ENCODE data around the gene PIP4K2C.
"Not testable (repeated sequence)": the region's sequence is repeated elsewhere in the genome, so short reads cannot be mapped to it uniquely, and the experiment has no call there.

Gene PIP4K2C

DNA sequence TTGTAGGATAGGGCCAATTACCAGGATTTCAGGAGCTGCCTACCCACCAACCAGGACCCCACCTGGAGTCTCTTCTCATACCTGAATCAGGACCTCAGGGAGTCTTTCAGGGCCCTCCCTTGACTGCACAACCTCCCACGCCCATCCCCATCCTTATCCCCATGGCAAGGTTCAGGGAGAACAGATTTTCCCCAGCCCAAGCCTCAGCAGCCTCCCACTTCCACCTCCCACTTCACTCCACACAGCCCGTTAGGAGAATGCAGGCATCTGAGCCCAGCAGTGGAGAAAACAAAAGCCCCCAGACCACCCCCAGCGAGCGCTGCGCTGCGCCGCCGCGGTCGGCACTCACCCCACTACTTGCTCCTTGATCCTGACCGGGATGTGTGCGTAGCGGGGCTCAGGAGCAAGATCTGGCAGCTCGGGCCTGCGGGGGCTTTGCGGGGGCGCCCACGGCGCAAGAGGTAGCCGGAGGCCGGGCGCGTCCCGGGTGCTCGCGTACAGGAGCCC, 40.6 kb downstream of the PIP4K2C start:
- Mint-ChIP-seq H3K9me3 (no peaks in the 10 kb centered on the region), H3K27ac (no peak overlapping the region), H3K36me3 (no peaks in the 10 kb centered on the region), H3K27me3 (peaks cover 38% of the 10 kb centered on the region), H3K4me1 (peaks cover 15% of the 10 kb centered on the region), H3K4me3 (peak overlapping the region; percentile 33)
- ATAC-seq (ENCODE audit: low read depth), result no peak
- peak in 1 of 2 donors; percentile 22 for DNase-seq (ENCODE audit: low spot score in 2 of 2)

DNA sequence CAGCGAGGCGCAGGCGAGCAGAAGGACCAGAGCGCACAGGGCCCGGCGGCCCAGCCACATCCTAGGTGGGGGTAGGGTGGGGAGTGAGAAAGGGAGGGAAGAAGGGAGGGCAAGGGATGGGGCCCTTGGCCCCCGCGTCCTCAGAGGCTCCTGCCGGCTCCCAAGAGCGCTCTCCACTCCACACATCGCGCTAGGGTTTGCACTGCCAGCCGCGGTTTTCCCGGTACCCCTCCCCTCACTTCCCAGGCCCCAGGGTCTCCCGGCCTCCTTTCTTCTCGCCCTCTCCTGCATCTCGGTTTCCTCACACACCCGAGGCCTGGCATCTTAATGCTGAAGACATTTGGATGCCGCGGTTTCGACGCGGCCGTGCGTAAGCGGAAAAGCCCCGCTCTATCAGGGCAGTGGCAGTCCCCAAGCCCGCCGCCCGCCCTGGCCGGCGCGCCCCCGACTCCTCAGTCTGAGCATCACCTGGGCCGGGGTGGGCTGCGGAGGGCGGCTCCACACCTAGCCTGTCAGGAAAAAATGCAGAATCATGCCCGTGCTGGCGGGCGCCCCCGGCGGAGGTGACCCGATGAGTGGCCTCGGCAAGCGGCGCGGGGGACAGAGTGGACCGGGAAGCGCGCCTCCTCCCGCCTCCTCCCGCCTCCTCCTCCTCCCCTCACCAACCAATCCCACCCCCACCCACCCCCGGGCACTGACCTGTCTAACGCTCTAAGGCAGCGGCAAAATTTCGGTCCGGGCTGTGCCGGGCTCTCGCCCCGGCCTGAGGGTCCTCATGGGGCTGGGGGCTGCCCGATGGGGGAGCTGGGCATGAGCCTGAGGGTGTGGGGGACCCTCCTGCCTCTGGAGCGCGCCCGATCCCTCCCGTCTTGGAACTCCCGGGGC, 41.3 kb downstream of the PIP4K2C start:
- Mint-ChIP-seq H3K4me3 (peak overlapping the region; percentile 72), H3K9me3 (no peaks in the 10 kb centered on the region), H3K4me1 (peaks cover 11% of the 10 kb centered on the region), H3K36me3 (no peaks in the 10 kb centered on the region), H3K27ac (peak overlapping the region; percentile 18), H3K27me3 (peaks cover 33% of the 10 kb centered on the region)
- ATAC-seq (ENCODE audit: low read depth) (peak; percentile 44), DNase-seq (ENCODE audit: low spot score in 2 of 2) (peak in 1 of 2 donors; percentile 36)

DNA sequence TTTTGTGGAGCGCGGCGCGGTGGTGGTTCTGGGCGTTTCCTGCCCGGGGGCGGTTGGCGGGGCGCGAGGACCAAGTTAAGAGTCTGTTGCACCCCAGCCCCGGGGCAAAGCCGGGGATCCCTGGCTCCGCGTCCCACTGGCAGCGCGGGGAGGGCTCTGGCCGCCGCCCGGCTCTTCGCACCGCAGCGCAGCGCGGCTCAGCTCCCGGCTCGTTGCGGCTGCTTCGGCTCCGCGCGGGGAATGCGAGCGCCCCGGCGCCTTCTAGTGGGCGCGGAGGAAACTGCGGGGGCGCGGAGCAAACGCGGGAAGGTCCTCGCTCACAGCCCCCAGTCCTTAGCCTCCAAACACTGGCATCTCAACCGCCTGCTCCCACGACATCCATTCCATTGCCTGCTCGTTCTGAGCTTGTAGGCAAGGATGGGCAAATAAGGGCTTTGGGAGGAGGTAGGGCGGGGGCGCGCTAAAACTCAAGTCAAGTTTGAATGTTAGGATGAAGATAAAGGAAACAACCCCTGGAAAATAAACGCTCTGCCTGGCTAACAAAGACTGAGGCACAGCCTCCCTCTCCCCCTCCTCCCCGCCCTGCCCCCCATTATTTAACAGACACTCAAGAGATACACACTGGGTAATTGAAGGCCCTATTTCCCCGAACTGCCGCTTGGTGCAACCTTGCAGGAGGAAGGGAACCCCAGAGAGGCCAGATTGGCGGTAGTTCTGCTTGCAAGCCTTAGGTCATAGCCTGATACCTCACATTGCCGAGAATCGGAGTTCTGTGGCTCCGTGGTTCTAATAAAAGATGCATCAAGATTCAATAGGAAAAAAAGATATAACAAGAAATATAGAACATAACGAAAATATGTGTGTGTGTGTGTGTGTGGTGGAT, 42.2 kb downstream of the PIP4K2C start, which contains the start of gene B4GALNT1:
Gene B4GALNT1 (minus strand): TSS at position 244 of the 883 bp plus-strand sequence. CDS start 1,069 bp downstream, outside the sequence.
- ATAC-seq (ENCODE audit: low read depth) (peak; percentile 81), DNase-seq (ENCODE audit: low spot score in 2 of 2) (peak; percentile 67 to 81)
- Mint-ChIP-seq H3K4me3 (peak within 1 kb of the TSS; percentile 72), H3K9me3 (no peaks in the 10 kb centered on the region), H3K4me1 (peaks cover 8% of the 10 kb centered on the region), H3K27ac (peak within 1 kb of the TSS; percentile 18), H3K36me3 (no peaks in the 10 kb centered on the region), H3K27me3 (peaks cover 31% of the 10 kb centered on the region)

DNA sequence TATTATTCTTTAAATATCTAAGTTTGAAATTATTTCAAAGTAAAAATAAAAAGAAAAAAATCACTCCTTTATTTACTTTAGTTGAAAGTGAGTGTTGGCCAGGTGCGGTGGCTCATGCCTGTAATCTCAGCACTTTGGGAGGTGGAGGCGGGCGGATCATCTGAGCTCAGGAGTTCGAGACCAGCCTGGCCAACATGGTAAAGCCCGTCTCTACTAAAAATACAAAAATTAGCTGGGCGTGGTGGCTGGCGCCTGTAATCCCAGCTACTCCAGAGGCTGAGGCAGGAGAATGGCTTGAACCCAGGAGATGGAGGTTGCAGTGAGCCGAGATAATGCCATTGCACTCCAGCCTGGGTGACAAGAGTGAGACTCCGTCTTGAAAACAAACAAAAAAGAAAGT, 45.7 kb downstream of the PIP4K2C start:
- not testable (repeated sequence) for H3K36me3 Mint-ChIP-seq; H3K27ac Mint-ChIP-seq; DNase-seq (ENCODE audit: low spot score in 2 of 2); H3K4me3 Mint-ChIP-seq; H3K4me1 Mint-ChIP-seq; ATAC-seq (ENCODE audit: low read depth); H3K9me3 Mint-ChIP-seq
- peaks cover 17% of the 10 kb centered on the region for H3K27me3 Mint-ChIP-seq

DNA sequence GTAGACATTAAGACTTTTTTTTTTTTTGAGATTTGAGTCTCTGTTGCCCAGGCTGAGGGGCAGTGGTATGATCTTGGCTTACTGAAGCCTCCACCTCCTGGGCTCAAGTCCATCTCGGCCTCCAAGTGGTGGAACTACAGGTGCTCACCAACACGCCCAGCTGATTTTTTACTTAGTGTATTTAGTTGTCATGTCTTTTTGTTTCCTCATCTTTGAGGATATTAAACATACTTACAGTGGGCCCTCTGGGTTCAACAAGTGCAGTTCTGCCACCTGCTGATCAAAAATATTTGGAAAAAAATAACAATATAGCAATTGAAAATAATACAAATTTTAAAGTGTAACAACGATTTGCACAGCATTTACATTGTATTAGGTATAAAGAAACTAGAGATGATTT, 46.4 kb downstream of the PIP4K2C start:
- no peaks in the 10 kb centered on the region for H3K36me3 Mint-ChIP-seq
- DNase-seq (ENCODE audit: low spot score in 2 of 2) (no peak), ATAC-seq (ENCODE audit: low read depth) (no peak)
- H3K4me1 Mint-ChIP-seq, result peaks cover 5% of the 10 kb centered on the region
- H3K27ac Mint-ChIP-seq, result no peak overlapping the region
- no peaks in the 10 kb centered on the region for H3K9me3 Mint-ChIP-seq
- no peak overlapping the region for H3K4me3 Mint-ChIP-seq
- H3K27me3 Mint-ChIP-seq, result peaks cover 15% of the 10 kb centered on the region

DNA sequence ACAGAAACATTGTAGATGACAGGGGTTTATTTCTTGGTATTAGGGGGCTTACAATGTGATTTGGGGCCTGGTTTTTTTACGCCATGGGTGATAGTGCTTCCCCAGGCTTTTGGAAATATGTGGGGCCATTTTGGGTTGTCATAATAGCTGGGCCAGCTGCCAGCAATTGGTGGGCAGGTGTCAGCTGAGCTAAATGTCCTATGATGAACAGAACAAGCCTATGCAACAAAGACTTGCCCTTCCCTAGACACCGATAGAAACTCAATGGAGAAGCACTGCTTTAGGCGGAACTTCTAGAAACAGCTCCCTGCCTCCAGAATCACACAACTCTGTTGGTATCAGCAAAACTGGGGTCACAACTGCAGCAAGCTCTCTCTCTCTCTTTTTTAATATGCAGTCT, 47.1 kb downstream of the PIP4K2C start:
- Mint-ChIP-seq H3K9me3 (no peaks in the 10 kb centered on the region), H3K36me3 (no peaks in the 10 kb centered on the region), H3K4me1 (peaks cover 5% of the 10 kb centered on the region), H3K27me3 (peaks cover 15% of the 10 kb centered on the region), H3K4me3 (no peak overlapping the region), H3K27ac (no peak overlapping the region)
- ATAC-seq (ENCODE audit: low read depth), result no peak
- DNase-seq (ENCODE audit: low spot score in 2 of 2), result no peak

DNA sequence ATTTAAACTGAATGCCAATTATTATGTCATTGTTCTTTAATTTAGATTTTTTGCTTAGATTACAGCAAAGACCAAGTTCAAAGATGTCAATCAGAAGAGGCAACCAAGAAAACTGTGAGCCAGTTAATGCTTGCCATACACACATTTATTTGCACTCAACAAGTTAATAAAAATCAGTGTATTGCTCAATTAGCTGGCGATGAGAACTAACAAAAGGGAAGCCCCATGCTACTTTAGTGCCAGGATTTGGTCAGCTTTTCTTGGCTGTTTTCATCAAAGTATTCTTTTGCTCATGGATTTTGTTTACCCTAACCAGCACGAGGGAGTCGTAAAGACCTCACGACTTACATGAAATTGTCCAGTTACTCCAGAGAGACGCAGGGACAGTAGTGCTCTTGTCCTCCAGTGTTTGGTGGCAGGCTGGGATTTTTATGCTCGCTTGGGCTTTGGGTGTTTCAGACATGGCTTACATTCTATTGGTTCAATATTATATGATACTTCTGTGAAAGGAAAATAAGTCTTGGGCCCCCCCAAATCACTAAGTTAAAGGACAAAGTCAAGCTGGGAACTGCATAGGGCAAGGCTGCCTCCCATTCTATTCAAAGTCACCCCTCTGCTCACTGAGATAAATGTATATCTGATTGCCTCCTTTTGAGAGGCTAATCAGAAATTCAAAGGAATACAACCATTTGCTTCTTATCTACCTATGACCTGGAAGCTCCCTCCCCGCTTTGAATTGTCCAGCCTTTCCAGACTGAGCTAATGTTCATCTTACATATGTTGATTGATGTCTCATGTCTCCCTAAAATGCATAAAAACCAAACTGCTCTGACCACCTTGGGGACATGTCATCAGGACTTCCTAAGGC, 49.4 kb downstream of the PIP4K2C start:
- Mint-ChIP-seq H3K4me3 (no peak overlapping the region), H3K4me1 (no peaks in the 10 kb centered on the region), H3K36me3 (no peaks in the 10 kb centered on the region), H3K9me3 (no peaks in the 10 kb centered on the region), H3K27ac (no peak overlapping the region), H3K27me3 (peaks cover 8% of the 10 kb centered on the region)
- ATAC-seq (ENCODE audit: low read depth) (no peak), DNase-seq (ENCODE audit: low spot score in 2 of 2) (no peak)

DNA sequence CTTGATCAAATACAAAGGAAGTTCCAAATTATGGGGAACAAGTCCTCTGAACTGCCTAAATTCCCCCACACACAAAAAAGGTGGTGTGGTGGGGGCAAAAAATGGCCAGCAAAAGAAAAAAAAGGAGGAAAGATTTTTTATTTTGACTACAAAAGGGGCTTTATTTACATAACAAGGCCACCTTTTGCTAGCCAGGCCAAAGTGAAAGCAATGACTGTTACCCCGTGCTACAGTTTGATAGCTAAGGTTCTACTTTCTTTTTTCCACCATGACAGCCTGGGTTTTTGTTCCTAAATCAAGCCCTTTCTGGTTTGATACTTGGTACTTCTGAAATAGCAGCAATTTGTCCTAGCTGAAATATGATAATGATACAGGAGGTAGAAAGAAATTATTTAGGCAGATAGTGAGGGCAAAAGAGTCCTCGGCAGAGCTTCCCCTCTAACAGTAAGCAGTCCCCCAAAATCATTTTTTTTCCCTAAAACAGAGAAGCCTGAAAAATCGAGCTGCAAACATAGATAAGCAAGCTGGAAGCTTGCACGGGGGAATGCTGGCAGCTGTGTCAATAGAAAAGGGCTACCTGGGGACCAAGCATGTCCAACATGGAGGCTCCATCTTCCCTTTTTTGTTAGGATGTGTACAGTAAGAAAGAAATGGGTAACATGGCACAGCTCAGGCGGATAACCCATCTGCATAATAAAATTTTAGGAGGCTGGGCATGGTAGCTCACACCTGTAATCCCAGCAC, 50.9 kb downstream of the PIP4K2C start:
- Mint-ChIP-seq H3K4me1 (no peaks in the 10 kb centered on the region), H3K27ac (no peak overlapping the region), H3K27me3 (peaks cover 8% of the 10 kb centered on the region), H3K36me3 (no peaks in the 10 kb centered on the region), H3K9me3 (no peaks in the 10 kb centered on the region), H3K4me3 (no peak overlapping the region)
- DNase-seq (ENCODE audit: low spot score in 2 of 2) (no peak), ATAC-seq (ENCODE audit: low read depth) (no peak)

DNA sequence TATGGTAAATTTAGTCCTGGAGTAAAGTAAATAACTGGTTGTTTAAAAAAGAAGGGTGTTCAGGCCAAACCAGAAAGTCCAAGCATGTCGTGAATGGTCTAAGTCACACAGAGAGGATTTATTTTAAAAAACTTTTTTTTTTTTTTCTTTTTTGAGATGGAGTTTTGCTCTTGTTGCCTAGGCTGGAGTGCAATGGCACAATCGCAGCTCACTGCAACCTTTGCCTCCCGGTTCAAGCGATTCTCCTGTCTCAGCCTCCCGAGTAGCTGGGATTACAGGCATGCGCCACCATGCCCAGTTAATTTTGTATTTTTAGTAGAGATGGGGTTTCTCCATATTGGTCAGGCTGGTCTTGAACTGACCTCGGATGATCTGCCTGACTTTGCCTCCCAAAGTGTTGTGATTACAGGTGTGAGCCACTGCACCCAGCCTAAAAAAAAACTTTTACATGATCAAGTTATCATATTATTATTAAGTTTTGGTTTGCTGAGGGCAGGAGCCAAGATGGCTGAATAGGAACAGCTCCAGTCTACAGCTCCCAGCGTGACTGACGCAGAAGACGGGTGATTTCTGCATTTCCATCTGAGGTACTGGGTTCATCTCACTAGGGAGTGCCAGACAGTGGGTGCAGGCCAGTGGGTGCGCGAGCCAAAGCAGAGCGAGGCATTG, 55.1 kb downstream of the PIP4K2C start:
- H3K27ac Mint-ChIP-seq; H3K36me3 Mint-ChIP-seq; H3K4me3 Mint-ChIP-seq; ATAC-seq (ENCODE audit: low read depth); H3K9me3 Mint-ChIP-seq; DNase-seq (ENCODE audit: low spot score in 2 of 2); H3K27me3 Mint-ChIP-seq; H3K4me1 Mint-ChIP-seq: not testable (repeated sequence)

DNA sequence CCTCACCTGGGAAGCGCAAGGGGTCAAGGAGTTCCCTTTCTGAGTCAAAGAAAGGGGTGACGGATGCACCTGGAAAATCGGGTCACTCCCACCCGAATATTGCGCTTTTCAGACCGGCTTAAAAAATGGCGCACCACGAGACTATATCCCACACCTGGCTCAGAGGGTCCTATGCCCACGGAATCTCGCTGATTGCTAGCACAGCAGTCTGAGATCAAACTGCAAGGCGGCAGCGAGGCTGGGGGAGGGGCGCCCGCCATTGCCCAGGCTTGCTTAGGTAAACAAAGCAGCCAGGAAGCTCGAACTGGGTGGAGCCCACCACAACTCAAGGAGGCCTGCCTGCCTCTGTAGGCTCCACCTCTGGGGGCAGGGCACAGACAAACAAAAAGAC, 55.7 kb downstream of the PIP4K2C start:
- not testable (repeated sequence) for DNase-seq (ENCODE audit: low spot score in 2 of 2); H3K9me3 Mint-ChIP-seq; ATAC-seq (ENCODE audit: low read depth); H3K36me3 Mint-ChIP-seq; H3K27me3 Mint-ChIP-seq; H3K4me1 Mint-ChIP-seq; H3K27ac Mint-ChIP-seq; H3K4me3 Mint-ChIP-seq

All from memory B cell (primary cell).